Tongue (tissue), 2 donors: ENCODE measurements around the gene TXLNB. TPM values are rescaled to one million over a fixed set of nuclear protein-coding genes. Genes with fewer than 3 reads are reported as not detected.

Experiments
- DNase-seq: peaks from one replicate; pipeline ENCODE4 v3.0.0-alpha.2; 2015
- total RNA-seq: library from RNA; depleted of rRNA; stranded (reverse); fragments of >200 nt; gene quantifications from one replicate; pipeline ENCODE4 v1.2.3, GENCODE V29; 2014

TXLNB gene
- total RNA-seq: 188 TPM

DNA sequence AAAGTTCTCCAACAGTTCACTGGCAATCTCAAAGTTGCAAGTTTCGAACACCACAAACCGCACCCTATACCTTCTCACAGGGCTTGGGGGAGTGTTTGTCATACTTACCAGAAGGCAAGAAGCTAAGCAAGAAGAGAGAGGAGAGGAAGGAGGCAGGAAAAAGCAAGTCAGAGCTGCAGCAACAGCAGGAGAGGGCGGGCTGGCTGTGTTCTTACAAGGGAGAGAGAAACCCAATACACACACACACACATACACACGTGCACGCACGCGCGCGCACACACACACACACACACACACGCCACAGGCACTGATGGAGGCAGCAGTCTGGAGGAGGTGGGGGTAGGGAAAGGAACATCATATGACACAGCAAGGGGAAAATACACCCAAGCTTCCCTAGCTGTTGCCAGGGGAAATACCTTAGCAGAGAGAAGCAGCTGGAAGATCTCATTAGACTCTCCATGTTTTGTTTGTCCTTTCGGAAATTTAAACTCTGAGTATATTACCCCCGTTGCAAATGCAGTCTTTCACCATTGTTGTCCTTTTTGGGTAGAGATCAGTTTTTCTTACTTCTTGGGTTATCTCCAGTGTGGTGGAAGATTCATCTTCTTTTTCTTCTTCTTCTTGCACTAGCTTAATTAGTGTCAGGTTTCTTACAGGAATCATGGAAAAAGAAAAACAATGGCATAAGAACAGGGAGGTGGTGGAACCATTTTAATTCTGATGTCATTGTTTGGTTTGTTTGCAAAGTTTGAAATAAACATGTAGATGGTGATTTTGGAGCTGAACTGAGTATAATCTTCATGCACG, at the start of gene TXLNB:
Gene TXLNB (minus strand): TSS at position 186 of the 807 bp plus-strand sequence. CDS start 3,099 bp downstream, outside the sequence.
- peak; percentile 93 for DNase-seq

DNA sequence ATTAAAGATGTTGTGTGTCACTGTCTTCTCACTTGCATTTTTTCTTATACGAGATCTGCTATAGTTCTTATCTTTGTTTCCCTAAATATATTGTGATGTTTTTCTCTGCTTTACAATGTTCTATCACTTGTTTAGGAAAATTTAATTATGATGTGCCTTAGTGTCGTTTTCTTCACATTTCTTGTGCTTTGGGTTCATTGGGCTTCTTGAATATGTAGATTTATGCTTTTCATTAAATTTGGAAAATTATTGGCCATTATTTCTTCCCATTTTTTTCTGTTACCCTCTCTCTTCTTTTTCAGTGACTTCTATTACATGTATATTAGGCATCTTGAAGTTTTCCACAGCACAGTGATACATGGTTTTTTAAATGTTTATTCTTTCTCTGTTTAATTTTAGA, 49.3 kb upstream of the TXLNB start:
- DNase-seq: no peak

DNA sequence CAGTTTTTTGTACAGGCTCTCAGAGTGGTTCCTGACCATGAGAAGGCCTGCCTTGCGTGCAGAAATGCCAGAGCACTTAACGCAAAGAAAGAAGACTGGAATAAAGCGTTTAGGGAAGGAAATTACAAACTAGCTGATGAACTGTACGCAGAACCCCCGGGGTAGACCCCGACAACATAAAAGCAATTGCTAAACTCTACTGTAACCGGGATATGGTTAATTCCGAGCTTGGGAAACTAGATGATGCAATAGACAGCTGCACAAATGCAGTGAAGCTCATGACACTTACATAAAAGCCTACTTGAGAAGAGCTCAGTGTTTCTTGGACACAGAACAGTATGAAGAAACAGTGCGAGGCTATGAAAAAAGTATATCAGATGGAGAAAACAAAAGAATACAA, 47.0 kb upstream of the TXLNB start:
- peak; percentile 87 for DNase-seq

DNA sequence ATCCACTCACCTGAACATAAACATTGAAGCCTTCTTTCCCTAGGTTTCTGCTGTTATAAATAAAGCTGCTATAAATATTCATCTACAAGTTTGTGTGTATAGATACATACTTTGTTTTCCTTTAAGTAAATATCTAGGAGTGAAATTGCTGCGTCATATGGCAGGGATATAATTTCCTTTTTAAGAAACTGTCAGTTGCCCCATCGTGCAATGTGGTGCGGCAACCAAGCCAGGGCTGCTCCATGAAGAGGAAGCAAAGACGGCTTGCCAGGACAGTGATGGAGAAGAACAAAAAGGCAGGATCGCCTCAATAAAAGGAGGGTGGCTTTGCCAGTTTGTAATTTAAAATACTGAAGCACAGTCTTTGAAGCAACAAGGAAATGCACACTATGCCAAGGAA, 46.0 kb upstream of the TXLNB start:
- peak; percentile 21 for DNase-seq

GRCh38 chr6:139337001-139337400, 45.2 kb upstream of the TXLNB start:
- no peak for DNase-seq

GRCh38 chr6:139336488-139336887, 44.7 kb upstream of the TXLNB start:
- peak; percentile 60 for DNase-seq

DNA sequence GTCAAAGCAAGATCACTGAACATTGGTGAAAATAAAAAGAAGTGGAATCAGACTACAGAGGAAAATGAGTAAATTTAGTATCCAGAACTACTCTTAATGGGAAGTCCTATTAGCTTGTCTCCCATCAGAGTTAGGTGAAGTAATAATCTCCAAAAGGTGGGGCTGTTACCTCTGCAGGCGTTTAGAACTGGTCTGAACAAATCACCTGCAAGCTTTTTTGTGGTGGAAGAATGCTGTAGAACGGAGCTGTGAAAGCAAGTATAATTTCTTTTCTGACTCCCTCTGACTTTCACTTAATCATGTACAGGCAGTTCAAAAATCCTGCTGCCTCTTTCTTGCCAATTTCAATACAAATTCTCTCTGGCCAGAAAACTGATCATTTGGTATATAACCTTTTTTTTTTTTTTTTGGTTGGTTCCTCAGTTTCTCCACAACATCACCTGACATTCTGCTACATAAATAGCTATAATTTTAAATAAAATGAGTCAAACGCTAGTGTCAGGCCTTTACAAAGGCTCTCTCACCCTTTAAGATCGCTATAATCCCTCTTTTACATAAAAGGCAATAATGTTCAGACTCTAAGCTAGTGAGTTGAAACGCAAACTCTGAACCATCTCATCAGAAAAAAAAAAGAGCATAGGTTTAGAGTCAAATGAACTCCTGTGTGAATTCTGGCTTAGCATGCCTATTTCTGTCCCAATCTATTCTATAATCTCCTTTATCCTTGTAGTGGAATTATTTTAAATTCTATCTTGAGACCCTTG, 43.8 kb upstream of the TXLNB start:
- DNase-seq: no peak

DNA sequence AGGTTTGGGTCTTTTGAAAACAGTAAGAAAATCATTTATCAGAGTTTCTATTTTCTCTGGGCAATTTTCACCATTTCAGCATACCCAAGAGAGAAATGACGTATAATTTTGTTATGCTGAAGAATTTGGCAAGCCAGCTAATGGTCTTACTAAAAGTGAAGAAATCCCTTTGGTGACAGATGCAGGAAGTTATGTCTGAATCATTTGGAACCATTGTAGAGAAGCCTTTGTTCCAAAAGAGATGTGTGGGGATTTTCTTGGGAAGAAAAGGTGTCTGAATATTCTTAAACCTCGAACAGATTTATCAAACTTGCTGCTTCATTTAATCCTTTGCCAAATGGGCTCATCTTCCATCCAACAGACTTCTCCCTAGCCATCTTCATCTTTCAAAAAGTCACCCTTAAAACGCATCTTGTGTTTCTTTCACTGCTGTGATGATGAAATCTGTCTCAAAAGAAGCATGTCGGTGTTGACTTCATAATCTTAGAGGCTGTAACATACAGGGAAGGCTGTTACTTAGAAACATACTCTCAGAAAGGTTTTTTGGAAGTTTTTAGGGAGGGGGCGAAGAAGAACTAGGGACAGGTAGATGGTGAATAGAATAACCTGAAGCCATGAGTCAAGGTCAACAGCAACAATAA, 43.1 kb upstream of the TXLNB start:
- peak; percentile 84 for DNase-seq

GRCh38 chr6:139330826-139331500, 39.2 kb upstream of the TXLNB start:
- no peak for DNase-seq

- peak; percentile 29 for DNase-seq
These were observed 38.5 kb upstream of the TXLNB start for GRCh38 chr6:139330306-139330705.

DNA sequence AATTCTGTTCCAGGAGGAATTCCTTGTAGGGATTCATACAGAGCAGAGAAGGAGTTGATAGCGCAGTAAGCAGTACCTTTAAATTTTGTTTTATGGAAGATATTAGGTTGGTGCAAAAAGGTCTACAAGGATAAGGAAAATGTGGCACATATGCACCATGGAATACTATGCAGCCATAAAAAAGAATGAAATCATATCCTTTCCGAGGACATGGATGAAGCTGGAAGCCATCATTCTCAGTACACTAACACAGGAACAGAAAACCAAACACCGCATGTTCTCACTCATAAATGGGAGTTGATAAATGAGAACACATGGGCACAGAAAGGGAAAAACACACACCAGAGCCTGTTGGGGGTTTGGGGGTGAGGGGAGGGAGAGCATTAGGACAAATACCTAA, 37.4 kb upstream of the TXLNB start:
- DNase-seq: no peak

GRCh38 chr6:139327038-139327437, 35.2 kb upstream of the TXLNB start:
- no peak for DNase-seq

DNA sequence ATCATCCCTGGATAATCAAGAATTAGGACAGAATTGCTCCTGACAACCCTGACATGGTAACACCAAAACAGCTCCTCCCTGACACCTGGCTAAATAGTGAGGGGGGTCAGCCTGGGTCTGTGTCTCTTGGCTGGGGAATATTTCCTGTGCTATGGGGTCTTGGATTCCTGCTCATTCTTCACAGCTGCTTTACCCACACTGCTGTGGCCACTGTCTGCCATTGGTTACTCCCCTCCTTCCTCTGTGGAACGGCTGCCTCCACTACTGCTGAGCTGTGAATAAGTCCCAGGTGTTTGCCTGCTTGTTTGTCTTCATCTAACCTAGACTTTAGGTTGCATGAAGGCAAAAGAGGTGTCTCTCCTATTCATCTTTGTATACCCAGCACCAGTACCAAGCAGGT, 33.9 kb upstream of the TXLNB start:
- DNase-seq: no peak

- DNase-seq: no peak
These were observed 33.3 kb upstream of the TXLNB start for GRCh38 chr6:139325125-139325524.

- DNase-seq: no peak
These were observed 32.4 kb upstream of the TXLNB start for GRCh38 chr6:139324301-139324555.

- DNase-seq: peak; percentile 83
These were observed 31.9 kb upstream of the TXLNB start for GRCh38 chr6:139323511-139324300.

- no peak for DNase-seq
These were observed 28.3 kb upstream of the TXLNB start for GRCh38 chr6:139320081-139320480.

GRCh38 chr6:139316622-139317317, 25.0 kb upstream of the TXLNB start:
- no peak for DNase-seq

- DNase-seq: no peak
These were observed 22.2 kb upstream of the TXLNB start for GRCh38 chr6:139313784-139314545.

- no peak for DNase-seq
These were observed 21.4 kb upstream of the TXLNB start for GRCh38 chr6:139313229-139313628.

- no peak for DNase-seq
These were observed 20.0 kb upstream of the TXLNB start for GRCh38 chr6:139311831-139312230.
